B cell (primary cell): Measurements from ENCODE around the gene SCN4A. TPM values are rescaled to one million over a fixed set of nuclear protein-coding genes. Genes with fewer than 3 reads are reported as not detected.
"Not testable (repeated sequence)": the region's sequence is repeated elsewhere in the genome, so short reads cannot be mapped to it uniquely, and the experiment has no call there.

Experiments used
- ATAC-seq: fragments of 200-7000 bp; cut with Tn5 transposase; one replicate; pipeline ENCODE4 v1.10.0; 2021; ENCODE audit warnings: low read depth, mild to moderate bottlenecking, moderate number of reproducible peaks, moderate library complexity
- CTCF ChIA-PET: fragments of 350-600 bp; sonication (Branson Sonifier 250); formaldehyde crosslinking; loops from one replicate; lab custom pipeline; 2021; ENCODE audit warnings: antibody characterized with exemption, inconsistent platforms; lab: Charles Lee
- POLR2A ChIA-PET: fragments of 350-600 bp; sonication (Branson Sonifier 250); formaldehyde crosslinking; loops from one replicate; lab custom pipeline; 2021; ENCODE audit warnings: antibody characterized with exemption; lab: Charles Lee
- DNase-seq: peaks from one replicate; pipeline ENCODE4 v3.0.0; 2013
- H2AFZ ChIP-seq: 2 replicates; pipeline ENCODE4 v1.6.1; 2012; ENCODE audit warnings: mild to moderate bottlenecking, low read depth, low read length; ENCODE audit not compliant: insufficient read depth, poor library complexity, severe bottlenecking
- H3K27ac ChIP-seq, 2 donors: 1 replicate in 1 of 2; 2 replicates in 1 of 2; pipeline ENCODE4 v1.5.1; 2012 to 2013; ENCODE audit warnings: low read length in 2 of 2, mild to moderate bottlenecking in 2 of 2, moderate library complexity in 1 of 2
- H3K27me3 ChIP-seq, 4 experiments: fragments of 200-600 bp in 1 of 4; sonication (generic) in 1 of 4; replicated peaks in 1 of 4; 1 replicate in 2 of 4; 2 replicates in 2 of 4; pipeline versions ENCODE4 v1.6.1 to v1.7.0; 2013 to 2016; ENCODE audit warnings: low read length in 3 of 4, mild to moderate bottlenecking in 2 of 4, mixed read lengths in 1 of 4, moderate library complexity in 1 of 4; ENCODE audit not compliant: insufficient read depth in 4 of 4, control insufficient read depth in 3 of 4; ENCODE audit errors: control extremely low read depth in 1 of 4
- H3K36me3 ChIP-seq, 2 experiments: replicated peaks in 1 of 2; 1 replicate in 1 of 2; 2 replicates in 1 of 2; pipeline versions ENCODE4 v1.6.1 to v1.7.1; 2013; ENCODE audit warnings: low read length in 1 of 2; ENCODE audit not compliant: insufficient read depth in 2 of 2, control insufficient read depth in 1 of 2; ENCODE audit errors: control extremely low read depth in 1 of 2, extremely low read depth in 1 of 2
- H3K4me1 ChIP-seq, 2 donors: fragments of 200-600 bp in 1 of 2; sonication (generic) in 1 of 2; 1 replicate in 1 of 2; 2 replicates in 1 of 2; pipeline versions ENCODE4 v1.5.1 to v1.6.1; 2013 to 2017; ENCODE audit warnings: low read length in 2 of 2; ENCODE audit not compliant: control insufficient read depth in 2 of 2, insufficient read depth in 2 of 2
- H3K4me2 ChIP-seq: replicated peaks from 2 replicates; pipeline ENCODE3; 2012; ENCODE audit warnings: mild to moderate bottlenecking, low read depth, low read length; ENCODE audit not compliant: poor library complexity, severe bottlenecking
- H3K4me3 ChIP-seq, 5 experiments: fragments of 200-600 bp in 1 of 5; sonication (generic) in 1 of 5; 1 replicate in 3 of 5; 2 replicates in 2 of 5; pipeline versions ENCODE4 v1.5.1 to v1.7.0; 2011 to 2016; ENCODE audit warnings: low read length in 4 of 5, mild to moderate bottlenecking in 4 of 5, low read depth in 2 of 5, control low read depth in 1 of 5, moderate library complexity in 1 of 5; ENCODE audit not compliant: insufficient read depth in 1 of 5; ENCODE audit errors: control extremely low read depth in 1 of 5, extremely low read depth in 1 of 5
- H3K79me2 ChIP-seq: fragments of 200-600 bp; sonication (generic); one replicate; pipeline ENCODE4 v1.6.0; 2016; ENCODE audit warnings: low read length; ENCODE audit not compliant: control insufficient read depth, insufficient read depth
- H3K9ac ChIP-seq: fragments of 200-600 bp; sonication (generic); 2 replicates; pipeline ENCODE4 v1.6.1; 2017; ENCODE audit warnings: mild to moderate bottlenecking, low read length, moderate library complexity
- H3K9me3 ChIP-seq, 3 donors: one replicate each; pipeline versions ENCODE4 v1.6.1 to v1.7.1; 2013; ENCODE audit warnings: low read length in 2 of 3; ENCODE audit not compliant: control insufficient read depth in 2 of 3, insufficient read depth in 1 of 3; ENCODE audit errors: control extremely low read depth in 1 of 3
- H4K20me1 ChIP-seq: 2 replicates; pipeline ENCODE4 v1.6.0; 2012; ENCODE audit warnings: mild to moderate bottlenecking, low read length; ENCODE audit not compliant: insufficient read depth, control insufficient read depth, poor library complexity, severe bottlenecking
- H3K27ac Mint-ChIP-seq: one replicate; pipeline ENCODE4 v1.8.0; 2021; ENCODE audit warnings: mixed read lengths
- H3K27me3 Mint-ChIP-seq: one replicate; pipeline ENCODE4 v1.8.0; 2021; ENCODE audit warnings: mixed read lengths
- H3K4me1 Mint-ChIP-seq: one replicate; pipeline ENCODE4 v1.8.0; 2021; ENCODE audit warnings: mixed read lengths
- H3K4me3 Mint-ChIP-seq: one replicate; pipeline ENCODE4 v1.8.0; 2021; ENCODE audit warnings: mixed read lengths
- H3K9me3 Mint-ChIP-seq: one replicate; pipeline ENCODE4 v1.8.0; 2022; ENCODE audit warnings: mixed read lengths; ENCODE audit not compliant: insufficient read depth
- EZH2 ChIP-seq: IDR thresholded peaks from 2 replicates; pipeline ENCODE4 v1.6.1; 2012; ENCODE audit warnings: borderline replicate concordance, low read depth, mild to moderate bottlenecking, moderate library complexity, low read length; ENCODE audit not compliant: insufficient read depth, poor library complexity, severe bottlenecking
- WGBS: methylation state at CpG from one replicate; pipeline ENCODE4 v1.1.5; 2013; ENCODE audit warnings: missing lambda C conversion rate; ENCODE audit not compliant: insufficient coverage; 5-methylcytosine and 5-hydroxymethylcytosine counted together
- intact Hi-C: fragments of 100-400 bp; cut with micrococcal nuclease; formaldehyde crosslinking; loops from one replicate; pipeline ENCODE4 v1.10.0; 2022
- polyA plus RNA-seq: library from polyadenylated mRNA; depleted of rRNA; stranded (reverse); fragments of >200 nt; gene quantifications from 2 replicates; pipeline ENCODE4 v1.2.3, GENCODE V29; 2012
- total RNA-seq, 2 donors: library from RNA; stranded (reverse); fragments of 120-200 nt in 1 of 2; gene quantifications; 1 replicate in 1 of 2; 2 replicates in 1 of 2; pipeline versions ENCODE4 v1.2.3 to v1.2.4, GENCODE V29; 2013 to 2022
- TF ChIP-seq, protein P1 (sequence below): fragments of 200-600 bp; IDR thresholded peaks from one replicate; pipeline ENCODE4 v1.8.0; 2022; ENCODE audit warnings: antibody characterized with exemption, mild to moderate bottlenecking

SCN4A gene
- total and polyA plus RNA-seq, 2 donors (not counting 1 experiment from before 2014, with no cell fraction given) = 1.1 to 1.4 TPM

DNA sequence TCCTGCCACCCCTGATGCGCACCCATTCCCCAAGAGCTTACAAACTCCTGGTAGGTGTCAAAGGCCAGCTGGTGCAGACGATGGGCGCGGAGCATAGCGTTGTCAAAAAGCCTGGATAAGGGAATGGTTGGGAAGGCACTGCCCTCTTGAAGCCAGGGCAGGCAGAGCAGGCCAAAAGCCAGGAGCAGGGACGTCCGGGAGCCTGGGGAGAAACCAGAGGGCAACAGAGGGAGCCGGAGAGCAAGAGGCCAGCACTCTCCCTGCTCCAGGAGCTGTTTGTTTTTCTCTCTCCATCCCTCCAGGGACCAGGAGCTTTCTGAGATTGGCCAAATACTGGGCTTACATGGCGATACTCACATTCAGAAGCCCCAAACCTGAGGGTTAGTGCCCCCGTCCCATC, 54.4 kb downstream of the SCN4A start:
- ChIA-PET POLR2A (interaction anchor here (3.2 to 6.8 kb wide), 3 partner anchors 13 to 32 kb away, joined by 21 to 160 read pairs (median 68); partner anchors contain the start of gene CD79B), CTCF (interaction anchor here (0.9 to 26.0 kb wide), 20 partner anchors 7 to 214 kb away, joined by 3 to 834 read pairs (median 14); partner anchors contain the start of genes CD79B, CSHL1, GH2 and ICAM2)
- no peak overlapping the region for H3K4me2 ChIP-seq
- Mint-ChIP-seq H3K27me3 (no peaks in the 10 kb centered on the region), H3K9me3 (no peaks in the 10 kb centered on the region), H3K4me3 (no peak overlapping the region), H3K27ac (peak overlapping the region; percentile 53), H3K4me1 (peaks cover 74% of the 10 kb centered on the region)
- no peaks in the 10 kb centered on the region for H3K36me3 ChIP-seq
- no peak overlapping the region for H3K9ac ChIP-seq
- H2AFZ ChIP-seq = no peak overlapping the region
- no peaks in the 10 kb centered on the region for H4K20me1 ChIP-seq
- peaks cover 62 to 80% of the 10 kb centered on the region in 2 donors for H3K4me1 ChIP-seq
- H3K4me3 ChIP-seq = no peak overlapping the region
- intact Hi-C loops = loop anchor here (2.0 kb wide), 1 partner anchor 72 kb away; no protein-coding TSS in a partner anchor
- H3K27me3 ChIP-seq = no peaks in the 10 kb centered on the region
- no peaks in the 10 kb centered on the region for H3K9me3 ChIP-seq
- H3K79me2 ChIP-seq = peaks cover 22% of the 10 kb centered on the region
- WGBS = 94% methylated on average over 9 of the region's 10 CpGs
- TF ChIP-seq, protein P1, sequence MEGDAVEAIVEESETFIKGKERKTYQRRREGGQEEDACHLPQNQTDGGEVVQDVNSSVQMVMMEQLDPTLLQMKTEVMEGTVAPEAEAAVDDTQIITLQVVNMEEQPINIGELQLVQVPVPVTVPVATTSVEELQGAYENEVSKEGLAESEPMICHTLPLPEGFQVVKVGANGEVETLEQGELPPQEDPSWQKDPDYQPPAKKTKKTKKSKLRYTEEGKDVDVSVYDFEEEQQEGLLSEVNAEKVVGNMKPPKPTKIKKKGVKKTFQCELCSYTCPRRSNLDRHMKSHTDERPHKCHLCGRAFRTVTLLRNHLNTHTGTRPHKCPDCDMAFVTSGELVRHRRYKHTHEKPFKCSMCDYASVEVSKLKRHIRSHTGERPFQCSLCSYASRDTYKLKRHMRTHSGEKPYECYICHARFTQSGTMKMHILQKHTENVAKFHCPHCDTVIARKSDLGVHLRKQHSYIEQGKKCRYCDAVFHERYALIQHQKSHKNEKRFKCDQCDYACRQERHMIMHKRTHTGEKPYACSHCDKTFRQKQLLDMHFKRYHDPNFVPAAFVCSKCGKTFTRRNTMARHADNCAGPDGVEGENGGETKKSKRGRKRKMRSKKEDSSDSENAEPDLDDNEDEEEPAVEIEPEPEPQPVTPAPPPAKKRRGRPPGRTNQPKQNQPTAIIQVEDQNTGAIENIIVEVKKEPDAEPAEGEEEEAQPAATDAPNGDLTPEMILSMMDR = no peak
- TF ChIP-seq EZH2 = no peak
- no peak overlapping the region for H3K27ac ChIP-seq
- DNase-seq = peak; percentile 11
- ATAC-seq = no peak

DNA sequence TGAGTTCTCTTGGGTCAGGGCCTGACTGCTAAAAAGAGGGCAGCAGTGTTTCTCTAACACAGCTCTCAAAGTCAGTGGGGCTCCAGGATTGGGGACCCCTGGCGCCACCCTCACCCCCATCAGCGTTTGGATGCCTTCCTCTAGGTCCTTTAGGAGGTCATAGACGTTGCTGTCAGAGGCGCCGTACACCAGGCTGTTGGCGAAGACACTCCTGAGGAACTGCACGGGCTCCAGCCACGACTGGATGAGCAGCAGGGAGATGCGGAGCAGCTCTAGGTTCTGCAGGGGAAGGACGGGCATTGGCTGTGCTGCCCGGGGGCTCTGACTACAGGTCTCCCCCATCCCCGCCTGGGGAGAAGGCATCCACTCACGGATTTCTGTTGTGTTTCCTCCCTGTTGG, 55.1 kb downstream of the SCN4A start:
- no peak for ATAC-seq
- H2AFZ ChIP-seq = no peak overlapping the region
- H3K27ac ChIP-seq = no peak overlapping the region
- Mint-ChIP-seq H3K27ac (no peak overlapping the region), H3K4me1 (peaks cover 73% of the 10 kb centered on the region), H3K27me3 (no peaks in the 10 kb centered on the region), H3K4me3 (no peak overlapping the region), H3K9me3 (no peaks in the 10 kb centered on the region)
- TF ChIP-seq EZH2 = no peak
- TF ChIP-seq, protein P1 = no peak
- ChIA-PET CTCF (interaction anchor here (2.9 to 26.0 kb wide), 8 partner anchors 13 to 215 kb away, joined by 13 to 834 read pairs (median 116); partner anchors contain the start of genes CD79B and ICAM2), POLR2A (interaction anchor here (3.2 to 6.8 kb wide), 3 partner anchors 14 to 32 kb away, joined by 21 to 160 read pairs (median 68); partner anchors contain the start of gene CD79B)
- peaks cover 57 to 73% of the 10 kb centered on the region in 2 donors for H3K4me1 ChIP-seq
- H3K36me3 ChIP-seq = no peaks in the 10 kb centered on the region
- intact Hi-C loops = loop anchor here (2.0 kb wide), 1 partner anchor 73 kb away; no protein-coding TSS in a partner anchor
- H4K20me1 ChIP-seq = no peaks in the 10 kb centered on the region
- no peaks in the 10 kb centered on the region for H3K9me3 ChIP-seq
- H3K4me2 ChIP-seq = no peak overlapping the region
- DNase-seq = no peak
- H3K4me3 ChIP-seq = no peak overlapping the region
- H3K27me3 ChIP-seq = no peaks in the 10 kb centered on the region
- no peak overlapping the region for H3K9ac ChIP-seq
- peaks cover 22% of the 10 kb centered on the region for H3K79me2 ChIP-seq
- WGBS = 95% methylated on average over 13 of the region's 13 CpGs

DNA sequence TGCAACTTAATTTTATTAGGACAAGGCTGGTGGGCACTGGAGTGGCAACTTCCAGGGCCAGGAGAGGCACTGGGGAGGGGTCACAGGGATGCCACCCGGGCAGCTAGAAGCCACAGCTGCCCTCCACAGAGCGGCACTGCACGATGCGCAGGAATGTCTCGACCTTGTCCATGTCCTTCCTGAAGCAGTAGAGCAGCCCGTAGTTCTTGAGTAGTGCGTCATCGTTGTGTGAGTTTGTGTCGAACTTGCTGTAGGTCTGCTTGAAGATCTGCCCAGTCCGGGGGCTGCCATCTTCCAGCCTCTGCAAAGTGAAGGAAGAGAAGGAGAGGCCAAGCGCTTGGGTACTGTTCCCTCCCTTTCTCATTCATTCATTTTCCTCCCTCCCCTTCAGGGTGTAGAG, 55.5 kb downstream of the SCN4A start:
- H3K9me3 ChIP-seq, H3K27ac Mint-ChIP-seq, H3K27me3 ChIP-seq, H3K4me3 Mint-ChIP-seq, H3K27me3 Mint-ChIP-seq, ATAC-seq, H3K36me3 ChIP-seq, intact Hi-C loops, H3K27ac ChIP-seq, DNase-seq, H3K4me3 ChIP-seq, H3K9me3 Mint-ChIP-seq, H2AFZ ChIP-seq, H3K4me2 ChIP-seq, H4K20me1 ChIP-seq, H3K9ac ChIP-seq: not testable (repeated sequence)
- POLR2A ChIA-PET = interaction anchor here (3.7 to 6.8 kb wide), 2 partner anchors 29 to 33 kb away, joined by 21 to 160 read pairs; no protein-coding TSS in a partner anchor
- Histone ChIP-seq H3K79me2 (peaks cover 22% of the 10 kb centered on the region), H3K4me1 (peaks cover 53 to 72% of the 10 kb centered on the region in 2 donors)
- 100% methylated on average over 1 of the region's 11 CpGs for WGBS
- H3K4me1 Mint-ChIP-seq = peaks cover 70% of the 10 kb centered on the region
- CTCF ChIA-PET = interaction anchor here (2.9 to 26.0 kb wide), 7 partner anchors 17 to 216 kb away, joined by 42 to 834 read pairs (median 185); partner anchors contain the start of genes CD79B, ERN1 and ICAM2
